Eye (tissue), 1 donor: ENCODE results near the gene HLTF.
A peak's percentile ranks its signal among the peaks of the same experiment; 100 is the strongest.
"Not testable (repeated sequence)": the region's sequence is repeated elsewhere in the genome, so short reads cannot be mapped to it uniquely, and the experiment has no call there.

Source experiments
- DNase-seq: peaks from one replicate; pipeline ENCODE4 v3.0.0-alpha.2; 2015

HLTF gene

GRCh38 chr3:149086232-149086988 lies at the start of gene HLTF:
TSS of gene HLTF (minus strand) at chr3:149086533. CDS start at chr3:149086336, 197 bp downstream.
- peak; percentile 99 for DNase-seq

- DNase-seq: peak; percentile 72
Measured at GRCh38 chr3:149134575-149134974, 48.2 kb upstream of the HLTF start.

DNA sequence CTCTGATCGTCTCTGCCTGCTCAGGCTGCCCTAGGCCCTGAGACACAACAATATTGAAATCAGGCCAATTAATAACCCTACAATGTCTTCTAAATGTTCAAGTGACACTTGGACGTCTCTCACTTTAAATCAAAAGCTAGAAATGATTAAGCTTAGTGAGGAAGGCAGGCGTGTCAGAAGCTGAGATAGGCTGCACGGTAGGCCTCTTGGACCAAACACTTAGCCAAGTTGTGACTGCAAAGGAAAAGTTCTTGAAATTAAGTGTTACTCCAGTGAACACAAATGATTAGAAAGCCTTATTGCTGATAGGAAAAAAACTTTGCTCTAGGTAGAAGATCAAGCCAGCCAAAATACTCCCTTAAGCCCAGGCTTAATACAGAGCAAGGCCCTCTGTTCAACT lies 45.3 kb upstream of the HLTF start:
- no peak for DNase-seq

GRCh38 chr3:149129326-149130205 lies 43.2 kb upstream of the HLTF start, which contains the start of gene HPS3:
TSS of gene HPS3 (plus strand) at chr3:149129638. CDS start at chr3:149129724, 86 bp downstream.
- DNase-seq: peak; percentile 97

- DNase-seq: no peak
Measured at GRCh38 chr3:149128821-149129220, 42.5 kb upstream of the HLTF start.

GRCh38 chr3:149122721-149123578 lies 36.6 kb upstream of the HLTF start:
- no peak for DNase-seq

DNA sequence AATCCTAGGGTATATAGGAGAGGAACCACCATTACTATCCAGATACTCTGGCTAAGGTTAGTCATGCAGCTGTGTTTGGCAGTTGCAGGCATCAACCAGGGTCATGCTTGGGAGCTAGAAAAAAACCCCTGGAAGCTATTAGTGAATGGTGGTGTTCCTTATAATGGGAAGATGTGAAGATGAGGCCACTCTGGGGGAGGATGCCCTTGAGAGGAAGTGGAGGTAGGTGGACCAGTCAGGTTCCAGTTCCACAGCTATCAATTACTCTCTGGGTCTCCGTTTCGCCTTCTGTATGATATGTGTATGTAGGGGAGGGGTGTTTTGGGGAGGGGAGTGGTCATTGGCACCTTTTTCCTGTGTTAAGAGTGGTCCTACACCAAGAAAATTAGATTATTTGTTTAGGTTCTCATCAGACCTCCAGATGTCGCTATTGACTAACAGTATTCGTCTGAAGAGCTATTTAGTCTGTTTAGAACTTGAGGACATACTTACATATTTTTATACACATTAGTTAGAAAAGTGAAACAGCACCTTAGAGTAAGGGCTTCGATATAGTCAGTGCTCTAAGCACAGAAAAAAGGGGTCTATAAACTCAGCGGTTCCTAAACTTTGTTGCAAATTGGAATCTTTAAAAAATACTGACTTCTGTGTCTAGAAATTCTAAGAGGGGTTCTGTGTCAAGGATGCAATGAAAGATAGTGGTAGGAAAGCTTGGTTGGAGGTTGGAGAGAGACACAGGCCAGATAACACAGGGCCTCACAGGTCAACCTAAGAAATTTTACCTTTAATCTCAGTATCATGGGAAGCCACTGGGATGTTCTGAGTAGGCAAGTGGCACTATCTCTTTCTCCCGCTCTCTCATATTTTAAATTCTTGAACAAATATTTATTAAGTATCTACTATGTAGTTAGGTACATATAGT lies 34.0 kb upstream of the HLTF start:
- DNase-seq: peak; percentile 82

GRCh38 chr3:149119466-149119865 lies 33.1 kb upstream of the HLTF start:
- no peak for DNase-seq

DNA sequence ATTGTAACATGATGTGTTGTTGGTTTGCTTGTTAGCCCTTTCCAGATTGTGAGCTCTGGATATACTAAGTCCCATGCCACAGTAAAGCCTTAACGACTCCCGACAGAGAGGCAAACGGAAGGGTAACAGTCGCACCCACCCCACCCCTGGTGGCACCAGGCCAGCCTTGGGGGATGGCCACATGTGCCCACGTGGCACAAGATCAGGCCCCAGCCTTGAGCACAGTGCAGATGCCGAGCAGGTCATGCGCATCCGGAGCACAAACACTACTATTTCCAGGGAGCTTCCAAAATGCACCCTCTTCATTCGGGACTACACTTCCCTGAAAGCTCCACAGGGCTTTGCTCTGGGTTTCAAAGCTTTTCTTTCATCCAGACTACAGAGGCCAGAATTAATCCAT lies 32.4 kb upstream of the HLTF start:
- no peak for DNase-seq

GRCh38 chr3:149115114-149115513 lies 28.8 kb upstream of the HLTF start:
- DNase-seq: no peak

DNA sequence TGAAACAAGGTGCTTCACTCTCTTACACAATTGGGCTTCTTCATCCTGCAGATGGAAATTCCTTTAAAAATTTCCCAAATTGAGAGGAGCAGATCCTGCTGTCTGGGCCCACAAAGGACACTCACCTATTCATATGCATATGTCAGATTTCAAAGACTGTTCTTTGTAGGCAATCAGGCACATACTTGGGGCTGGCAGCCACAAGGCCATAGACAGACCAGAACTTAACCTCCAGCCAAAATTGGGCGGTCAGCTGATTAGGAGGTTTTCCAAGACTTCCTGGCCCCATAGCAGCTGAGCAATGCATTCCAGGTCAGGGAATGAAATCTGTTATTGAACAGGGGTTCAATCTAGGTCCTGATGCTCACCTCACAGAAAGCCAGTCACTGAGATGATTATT lies 28.1 kb upstream of the HLTF start:
- DNase-seq: no peak

DNA sequence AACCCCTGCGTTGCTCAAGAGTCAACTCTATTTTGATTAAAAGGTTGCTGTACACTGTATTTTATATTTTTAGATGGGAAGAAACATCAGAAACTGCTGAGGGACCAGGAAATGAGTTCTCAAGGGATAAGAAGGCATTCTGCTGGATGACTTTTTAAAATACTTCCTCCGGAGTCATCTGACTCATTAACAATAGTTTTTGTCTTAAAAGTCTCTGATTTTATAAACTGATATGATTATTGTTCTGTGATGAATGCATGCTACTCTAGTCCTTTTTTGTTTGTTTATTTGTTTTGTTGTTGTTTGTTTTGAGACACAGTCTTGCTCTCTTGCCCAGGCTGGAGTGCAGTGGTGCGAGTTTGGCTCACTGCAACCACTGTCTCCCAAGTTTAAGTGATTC lies 18.2 kb upstream of the HLTF start:
- no peak for DNase-seq

GRCh38 chr3:149101641-149102040 lies 15.3 kb upstream of the HLTF start:
- no peak for DNase-seq

- DNase-seq: no peak
Measured at GRCh38 chr3:149101154-149101553, 14.8 kb upstream of the HLTF start.

DNA sequence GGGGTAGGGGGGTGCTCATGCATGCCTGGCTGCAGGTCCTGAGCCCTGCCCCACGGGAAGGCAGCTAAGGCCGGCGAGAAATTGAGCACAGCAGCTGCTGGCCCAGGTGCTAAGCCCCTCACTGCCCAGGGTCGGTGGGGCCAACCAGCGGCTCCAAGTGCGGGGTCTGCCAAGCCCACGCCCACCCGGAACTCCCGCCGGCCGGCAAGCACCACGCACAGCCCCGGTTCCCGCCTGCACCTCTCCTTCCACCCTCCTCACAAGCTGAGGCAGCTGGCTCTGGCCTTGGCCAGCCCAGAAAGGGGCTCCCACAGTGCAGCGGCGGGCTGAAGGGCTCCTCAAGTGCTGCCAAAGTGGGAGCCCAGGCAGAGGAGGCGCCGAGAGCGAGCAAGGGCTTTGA lies 11.7 kb upstream of the HLTF start:
- DNase-seq: not testable (repeated sequence)

DNA sequence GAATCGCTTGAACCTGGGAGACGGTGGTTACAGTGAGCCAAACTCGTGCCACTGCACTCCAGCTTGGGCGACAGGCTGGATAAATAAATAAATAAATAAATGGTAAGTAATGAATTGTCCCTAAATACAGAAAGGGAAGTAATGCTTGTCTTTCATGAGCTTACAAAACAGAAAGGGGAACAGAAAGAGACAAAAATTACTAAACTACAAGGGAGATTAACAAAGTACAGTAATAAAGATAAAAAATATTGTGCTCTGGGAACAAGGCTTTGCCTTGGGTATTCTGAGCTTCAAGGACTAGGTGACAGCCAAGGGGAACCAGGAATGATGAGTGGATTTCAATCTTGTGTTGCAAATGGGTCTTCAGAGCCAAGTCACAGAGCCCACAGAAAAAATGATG lies 9.2 kb upstream of the HLTF start:
- DNase-seq: no peak

DNA sequence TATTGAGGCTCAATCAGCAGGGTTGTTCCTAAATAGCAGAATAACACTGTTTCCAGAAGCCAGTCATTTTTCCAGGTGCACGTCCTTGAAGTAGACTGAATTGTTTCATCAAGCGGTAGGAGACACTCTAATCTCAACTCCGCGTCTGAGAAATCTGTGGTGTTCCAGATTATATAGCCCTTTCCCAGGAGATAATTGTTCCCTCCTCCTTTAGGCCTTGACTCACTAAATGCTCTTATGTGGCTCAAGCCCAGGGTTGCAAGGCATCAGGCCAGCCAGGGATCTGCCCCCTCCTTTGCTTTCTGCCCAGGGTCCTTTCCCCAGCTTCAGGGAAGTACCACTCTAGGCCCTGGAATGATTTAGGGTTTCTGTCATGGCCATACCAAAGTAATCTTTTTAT lies 5.7 kb upstream of the HLTF start:
- no peak for DNase-seq

DNA sequence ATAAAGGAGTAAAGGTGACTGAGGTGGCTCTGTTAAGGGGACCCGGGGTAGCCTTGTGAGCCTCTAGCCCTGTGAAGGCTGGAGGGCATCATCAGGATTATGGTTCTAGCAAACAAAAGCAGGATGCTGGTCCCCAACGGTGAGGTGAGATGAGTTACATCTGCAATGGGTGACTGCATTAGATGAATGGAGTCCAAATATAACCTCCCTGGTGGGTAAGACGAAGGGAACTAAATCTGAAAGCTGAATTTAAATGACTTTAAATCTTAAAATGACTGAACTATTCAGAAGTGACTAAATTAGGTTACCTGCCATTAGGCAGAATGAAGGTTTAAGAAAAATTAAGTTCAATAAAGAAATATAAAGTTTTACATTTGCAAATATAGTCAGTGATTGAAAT lies 4.6 kb upstream of the HLTF start:
- DNase-seq: no peak

DNA sequence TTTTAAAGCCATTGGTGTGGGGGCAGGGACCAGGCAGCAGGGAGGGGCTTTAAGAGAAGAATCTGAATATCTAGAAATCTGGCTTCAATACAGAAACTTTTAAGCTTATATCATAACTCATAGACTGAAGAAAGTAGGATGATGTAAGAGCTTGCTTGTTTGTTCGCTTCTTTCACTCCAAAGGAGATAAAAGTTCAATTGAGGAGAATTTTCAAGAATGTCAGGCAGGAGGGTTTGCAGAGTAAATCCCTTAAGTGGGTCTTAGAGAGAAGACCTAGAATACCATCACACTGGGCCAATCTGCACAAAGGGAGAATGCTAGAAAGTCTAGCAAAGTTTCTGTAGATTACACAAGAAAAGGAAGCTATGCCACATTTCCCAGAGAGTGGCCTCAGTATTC lies 4.1 kb upstream of the HLTF start:
- DNase-seq: no peak

- no peak for DNase-seq
Measured at GRCh38 chr3:149089395-149089794, 3.1 kb upstream of the HLTF start.

DNA sequence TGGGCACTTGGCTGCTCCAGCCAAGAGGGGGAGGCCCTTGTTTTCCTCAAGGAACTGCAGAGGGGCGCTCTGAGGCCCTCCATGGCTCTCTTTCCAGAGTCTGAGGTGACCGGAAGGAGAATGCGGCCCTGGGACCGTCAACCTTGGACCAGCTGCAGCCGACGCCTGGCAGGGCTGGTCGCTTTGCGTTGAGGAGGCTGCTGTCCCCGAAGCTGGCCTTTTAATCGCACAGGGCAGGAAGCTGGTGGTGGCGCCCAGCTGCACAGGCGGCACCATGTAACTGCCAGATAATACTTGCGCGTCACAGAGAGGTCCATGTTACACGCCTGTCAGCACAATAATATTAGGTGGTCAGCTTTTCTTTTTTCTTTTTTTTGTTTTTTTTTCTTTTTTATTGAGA lies 875 bp upstream of the HLTF start:
- no peak for DNase-seq

DNA sequence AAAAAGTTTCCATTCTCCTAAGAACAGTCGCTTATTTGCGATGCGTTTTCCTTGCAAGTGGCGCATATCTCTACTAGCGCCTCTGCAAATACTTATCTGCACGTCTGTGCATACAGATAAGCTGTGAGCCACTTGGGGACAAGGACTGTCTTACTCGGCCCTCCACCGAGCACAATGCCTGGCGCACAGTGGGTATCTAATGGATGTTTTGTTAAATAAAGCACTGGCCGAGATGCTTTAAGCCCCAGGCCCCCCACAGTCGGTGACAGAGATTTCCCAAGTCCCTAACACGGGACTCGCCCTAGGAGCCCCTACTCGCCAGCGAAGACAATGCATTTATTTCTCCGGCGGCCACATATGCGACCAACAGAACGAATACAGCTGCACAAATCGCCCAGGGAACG lies 503 bp downstream of the HLTF start:
- DNase-seq: no peak
